Ramos (cell line): Measurements from ENCODE around the gene C5orf63.
"Not testable (repeated sequence)": the region's sequence is repeated elsewhere in the genome, so short reads cannot be mapped to it uniquely, and the experiment has no call there.

Source experiments
- in situ Hi-C: fragments of 300-500 bp; cut with MboI; formaldehyde crosslinking; loops from one replicate; pipeline ENCODE4 v1.14.3; 2022; ENCODE audit warnings: low sequenced_read_pairs; ENCODE audit not compliant: unreplicated experiment

C5orf63 gene

DNA sequence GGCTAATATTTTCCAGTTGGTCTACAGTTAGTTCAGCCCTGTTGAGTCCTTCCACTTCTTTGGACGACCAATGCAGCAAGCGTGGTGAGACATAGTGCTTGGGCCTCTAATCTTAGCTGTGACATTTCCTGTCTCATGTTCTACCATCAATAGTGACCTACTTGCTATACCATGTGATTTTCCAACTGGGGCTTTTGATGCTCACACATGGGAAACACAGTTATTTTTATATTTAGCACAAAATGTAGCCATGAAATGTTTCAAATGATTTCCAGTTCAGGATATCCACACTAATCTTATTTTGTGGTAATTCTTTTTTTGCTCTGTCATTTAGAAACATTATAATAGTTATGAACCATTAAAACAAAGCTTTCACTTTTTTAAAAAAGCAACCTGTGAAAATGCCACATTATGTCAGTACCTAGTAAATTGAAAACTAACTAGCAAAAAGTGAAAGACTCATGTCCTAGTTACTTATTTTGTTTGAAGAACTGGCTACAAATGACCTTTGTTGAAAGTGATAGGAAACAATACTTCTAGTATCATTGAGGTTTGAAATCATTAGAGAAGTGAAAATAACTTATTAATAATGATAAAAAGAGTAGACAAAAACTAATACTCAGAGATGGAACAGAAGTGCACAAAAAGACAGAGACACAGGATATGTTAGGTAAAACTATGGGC is 61.2 kb downstream of the C5orf63 start:
- in situ Hi-C loops = no loop called here

DNA sequence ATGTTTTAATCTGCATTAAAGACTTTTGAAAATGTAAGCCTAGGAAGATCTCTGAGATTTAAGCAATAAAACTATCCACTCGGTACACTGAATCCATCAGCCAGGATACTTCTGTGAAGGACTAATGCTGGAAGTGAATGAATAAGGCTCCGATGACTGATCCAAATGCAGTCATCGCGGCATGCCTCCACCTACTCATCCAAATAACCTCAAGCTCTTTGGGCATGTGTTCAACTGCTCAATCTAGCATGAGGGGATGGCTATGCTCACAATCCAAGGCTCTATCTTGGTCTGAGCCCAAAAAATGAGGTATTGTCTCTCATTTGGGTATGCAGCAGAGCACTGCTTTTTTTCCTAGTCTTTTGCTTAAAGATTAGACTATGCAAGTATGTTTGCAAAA is 62.1 kb downstream of the C5orf63 start:
- in situ Hi-C loops = no loop called here

DNA sequence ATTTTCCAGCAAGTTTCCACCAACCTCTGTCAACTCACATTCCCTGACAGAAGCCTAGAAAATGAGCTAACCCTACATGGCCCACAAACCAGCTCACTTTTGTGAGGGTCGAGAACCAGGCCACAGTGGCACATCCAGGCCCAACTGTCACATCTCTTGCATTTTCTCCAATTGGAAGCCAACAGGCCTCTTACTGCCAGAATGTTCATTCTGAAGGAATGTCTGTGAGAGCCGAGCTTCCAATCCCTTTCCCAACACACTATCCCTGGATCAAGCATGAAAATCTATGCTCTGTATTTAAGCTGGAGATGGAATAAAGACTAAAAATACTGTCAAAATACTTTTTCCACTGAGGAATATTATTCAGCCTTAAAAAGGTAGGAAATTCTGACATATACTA is 62.9 kb downstream of the C5orf63 start:
- in situ Hi-C loops = no loop called here

DNA sequence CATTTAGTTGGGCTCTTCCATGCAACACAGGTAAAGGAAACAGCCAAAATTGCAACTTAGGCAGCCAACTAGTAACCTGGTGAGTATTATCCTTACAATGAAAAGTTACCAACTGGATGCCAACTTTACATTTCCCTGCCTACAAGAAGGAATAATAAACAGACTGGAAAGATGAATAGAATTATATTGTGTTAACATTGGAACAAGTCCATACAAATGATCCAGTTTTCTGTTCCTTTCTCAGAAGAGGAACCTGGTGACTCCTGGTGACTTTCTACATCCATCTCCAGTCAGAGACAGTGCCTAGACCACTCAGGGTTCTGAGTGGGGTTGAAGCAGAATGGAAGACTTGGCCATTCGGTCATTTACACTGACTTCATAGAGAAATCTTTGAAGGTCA is 63.5 kb downstream of the C5orf63 start:
- in situ Hi-C loops = no loop called here

DNA sequence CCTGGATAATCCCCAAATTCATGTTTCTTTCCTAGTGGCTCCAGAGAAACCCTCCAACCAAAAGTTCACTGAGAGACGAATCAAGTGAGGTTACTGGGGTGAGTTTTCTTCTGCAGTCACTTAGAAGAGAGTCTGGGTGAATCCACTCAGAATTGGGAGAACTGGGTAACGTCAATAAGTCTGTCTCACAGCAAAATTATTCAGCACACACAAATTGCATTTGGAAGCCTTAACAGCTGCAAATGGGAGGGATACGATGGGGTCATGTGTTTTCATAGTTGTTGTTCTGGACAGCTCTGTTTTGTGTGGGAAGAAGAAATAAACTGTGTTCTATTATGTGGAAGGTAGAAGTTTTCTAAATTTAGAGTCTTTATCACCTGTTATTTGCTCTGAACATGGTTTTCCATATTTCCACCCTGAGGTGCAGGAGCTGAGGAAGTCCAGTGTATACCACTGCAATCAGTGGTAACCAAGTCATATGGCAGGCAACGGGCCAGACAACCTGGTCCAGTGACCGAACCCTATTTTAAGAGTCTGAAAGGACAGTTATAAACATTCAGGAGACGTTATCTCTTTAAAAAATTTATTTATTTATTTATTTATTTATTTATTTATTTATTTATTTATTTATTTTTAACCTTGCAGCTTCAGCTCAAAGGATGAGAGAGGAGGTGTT is 64.9 kb downstream of the C5orf63 start:
- in situ Hi-C loops = no loop called here

DNA sequence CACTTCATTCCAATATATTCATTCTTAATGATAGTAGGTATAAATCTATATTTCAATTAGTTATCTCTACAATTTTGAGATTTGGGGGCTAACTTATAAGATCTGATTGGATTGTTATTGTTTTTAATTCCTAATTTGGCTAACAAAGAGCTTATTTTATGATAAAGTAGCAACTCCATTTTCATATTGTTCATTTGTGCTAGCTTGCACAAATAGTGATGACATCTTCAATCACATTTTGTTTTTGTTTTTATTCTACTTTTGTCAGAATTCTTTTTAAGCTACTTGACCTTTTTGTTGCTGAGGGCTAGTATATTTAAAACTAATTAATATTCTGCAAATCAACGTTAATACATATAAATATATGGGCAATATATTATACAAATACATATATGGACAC is 65.8 kb downstream of the C5orf63 start:
- in situ Hi-C loops = no loop called here

DNA sequence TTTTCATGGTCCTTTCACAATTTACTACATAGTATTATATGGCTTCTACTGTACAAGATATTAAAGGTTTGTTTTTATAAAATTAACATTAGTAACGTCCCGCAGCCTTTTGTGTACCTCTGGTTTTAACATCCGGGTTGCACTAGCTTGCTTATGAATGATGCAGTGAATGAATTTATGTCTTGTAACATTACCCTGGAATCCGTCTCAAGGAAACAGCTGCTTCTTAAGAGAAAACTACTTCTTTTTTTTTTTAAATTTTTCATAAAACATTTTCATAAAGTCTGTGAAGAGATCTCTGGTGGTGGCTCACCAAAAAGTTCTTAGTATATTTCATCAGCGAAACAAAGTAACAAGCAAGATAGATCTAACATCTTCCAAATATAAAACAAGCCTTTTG is 66.6 kb downstream of the C5orf63 start:
- in situ Hi-C loops = no loop called here

DNA sequence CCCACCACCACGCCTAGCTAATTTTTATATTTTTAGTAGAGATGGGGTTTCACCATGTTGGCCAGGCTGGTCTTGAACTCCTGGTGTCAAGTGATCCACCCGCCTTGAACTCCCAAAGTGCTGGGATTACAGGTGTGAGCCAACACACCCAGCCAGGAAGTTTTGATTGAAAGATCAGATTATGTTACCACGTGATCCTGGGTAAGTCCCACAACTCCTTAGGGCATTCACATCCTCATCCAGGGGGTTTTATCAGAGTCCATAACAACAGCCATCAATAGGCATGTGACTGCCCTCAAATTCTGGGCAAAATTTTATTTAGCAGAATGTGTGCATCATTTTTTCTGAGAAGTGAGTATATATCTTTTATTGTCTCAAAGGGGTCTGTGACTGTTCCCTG is 68.0 kb downstream of the C5orf63 start:
- in situ Hi-C loops = not testable (repeated sequence)

DNA sequence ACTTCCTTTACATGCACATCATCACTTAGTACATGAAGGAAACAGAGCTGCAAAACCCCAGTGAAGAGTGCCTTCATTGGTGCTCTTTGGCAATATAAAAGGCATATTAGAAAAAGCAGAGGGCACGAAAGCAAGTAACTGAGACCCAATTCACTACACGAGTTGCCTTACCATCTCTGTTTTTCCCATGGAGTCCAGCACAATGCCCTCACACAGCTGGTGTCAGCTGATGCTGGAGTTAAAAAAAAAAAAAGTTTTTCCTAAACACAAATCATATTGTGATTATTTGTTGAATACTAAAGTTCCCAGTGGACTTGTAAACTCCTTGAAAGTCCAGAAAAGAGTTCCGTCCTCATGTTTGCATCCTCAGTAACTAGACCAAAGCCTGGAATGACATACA is 68.6 kb downstream of the C5orf63 start:
- in situ Hi-C loops = no loop called here

DNA sequence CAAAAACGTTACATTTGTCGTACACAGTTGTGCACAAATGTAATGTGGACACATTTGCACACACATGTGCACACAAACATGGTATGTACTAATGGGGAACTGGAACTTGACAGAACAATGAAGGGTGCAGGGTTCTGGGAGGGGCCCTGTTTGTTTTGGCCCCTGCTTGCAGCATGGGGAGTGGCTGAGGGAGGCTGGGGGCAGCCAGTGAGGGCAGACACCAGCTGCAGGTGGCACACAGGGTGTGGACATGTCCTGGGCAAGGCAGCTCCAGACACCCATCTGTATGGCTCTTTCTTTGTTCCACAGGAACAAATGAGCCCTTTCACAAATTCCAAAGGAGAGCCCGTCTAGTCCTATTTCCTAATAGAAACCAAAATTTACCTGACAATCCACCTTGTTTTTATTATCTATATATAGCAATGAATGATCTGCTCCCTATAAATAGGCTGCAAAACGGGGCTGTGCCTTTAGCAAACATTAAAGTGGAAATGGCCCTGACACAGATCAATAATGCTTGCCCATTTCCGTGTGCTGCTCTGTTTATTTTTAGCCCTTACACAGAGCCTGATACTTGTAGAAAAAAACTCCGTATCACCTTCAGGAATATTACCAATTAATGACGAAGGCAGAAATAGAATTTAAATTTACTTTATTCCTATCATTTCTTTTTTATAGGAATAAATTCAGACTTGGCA is 69.4 kb downstream of the C5orf63 start:
- in situ Hi-C loops = no loop called here

DNA sequence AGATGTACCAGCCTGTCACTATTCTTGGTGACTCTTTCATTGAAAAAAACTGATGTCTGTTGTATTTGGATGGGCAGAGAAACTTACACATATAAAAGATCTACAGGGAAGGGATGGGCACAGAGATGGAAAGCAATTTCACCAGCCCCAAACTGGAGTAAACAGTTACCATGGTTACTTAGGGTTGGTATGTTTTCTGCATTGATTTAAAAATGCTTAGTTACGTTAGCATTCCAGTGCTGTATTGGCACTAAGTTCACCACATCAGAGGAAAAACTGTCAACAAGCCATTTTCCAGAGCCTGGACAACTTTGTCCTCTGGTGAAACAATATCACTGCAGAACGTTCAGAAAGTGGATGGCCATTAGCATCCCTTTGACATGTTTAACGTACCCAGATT is 70.9 kb downstream of the C5orf63 start:
- in situ Hi-C loops = no loop called here

DNA sequence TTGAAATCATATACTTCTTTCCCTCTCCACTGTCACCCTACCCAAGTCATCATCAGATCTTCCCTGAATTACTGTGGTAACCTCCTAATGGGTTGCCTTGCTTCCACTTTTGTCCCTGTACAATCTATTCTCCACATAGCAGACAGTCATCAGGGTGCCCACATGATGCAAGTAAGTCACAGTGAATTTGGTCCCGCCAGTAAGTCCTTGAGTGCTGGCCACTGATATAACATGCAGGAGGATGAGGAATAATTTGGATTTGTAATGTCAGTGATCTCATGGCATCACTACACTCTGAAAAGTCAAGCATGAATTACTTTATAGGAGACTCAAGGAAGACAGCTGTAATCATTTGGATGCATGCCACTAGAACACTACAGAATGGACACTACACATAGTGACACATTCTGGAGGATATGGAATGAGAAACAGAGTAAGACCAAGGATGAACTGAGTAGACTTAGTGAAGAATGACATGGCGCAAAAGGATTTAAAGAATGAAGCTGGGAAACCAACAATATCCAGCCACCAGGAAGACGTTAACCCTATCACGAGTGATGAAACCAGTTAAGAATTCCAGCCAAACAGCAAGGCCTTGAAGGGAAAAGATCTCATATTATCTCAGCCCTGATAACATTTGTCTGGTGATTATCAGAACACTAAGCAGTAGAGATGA is 71.5 kb downstream of the C5orf63 start:
- in situ Hi-C loops = no loop called here
